ENCODE results near the gene KRTAP5-4.
"Not testable (repeated sequence)": the region's sequence is repeated elsewhere in the genome, so short reads cannot be mapped to it uniquely, and the experiment has no call there.

DNA sequence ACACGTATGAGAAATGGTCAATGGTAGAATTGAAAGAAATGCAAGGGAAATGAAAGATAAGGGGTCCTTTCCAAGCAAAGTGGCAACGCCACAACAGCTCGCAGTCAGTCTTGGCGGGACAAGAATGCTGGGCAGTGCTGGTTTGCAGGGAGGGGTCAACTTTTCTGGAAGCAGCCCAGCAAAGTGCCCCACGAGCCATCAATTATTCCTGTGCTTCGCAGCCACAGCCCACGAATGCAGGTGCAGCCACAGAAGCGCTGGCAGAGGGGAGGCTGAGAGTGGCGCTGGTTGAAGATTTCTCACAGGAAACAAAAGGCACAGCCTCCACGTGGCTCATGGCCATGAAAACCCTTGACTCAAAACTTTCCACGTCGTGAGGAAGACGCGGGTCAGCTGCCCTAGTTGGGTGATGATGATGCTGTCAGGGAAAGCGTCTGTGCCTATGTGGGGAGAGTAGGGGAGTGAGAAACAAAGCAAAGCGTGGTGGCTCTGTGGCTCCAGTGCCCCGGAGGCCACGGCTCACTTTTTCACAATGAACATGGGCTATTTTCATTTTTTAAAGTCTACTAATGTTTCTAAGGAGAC is 40.9 kb upstream of the KRTAP5-4 start:
- TF ChIP-seq CTCF (IDR thresholded peaks at IDR 0.05); POLR2AphosphoS5 (IDR thresholded peaks at IDR 0.05; ENCODE audit: insufficient read depth in 1 of 2, low read depth in 1 of 2); POLR2A (IDR thresholded peaks at IDR 0.05): not testable (repeated sequence)
